GM18499 (cell line): ENCODE results near the gene PREX1.
"Not testable (repeated sequence)": the region's sequence is repeated elsewhere in the genome, so short reads cannot be mapped to it uniquely, and the experiment has no call there.

Source experiments
- ATAC-seq: cut with Tn5 transposase; IDR thresholded peaks from one replicate; pipeline ENCODE4 v1.9.1; 2021; ENCODE audit warnings: moderate number of reproducible peaks; ENCODE audit not compliant: insufficient read depth, unreplicated experiment

PREX1 gene, protein sequence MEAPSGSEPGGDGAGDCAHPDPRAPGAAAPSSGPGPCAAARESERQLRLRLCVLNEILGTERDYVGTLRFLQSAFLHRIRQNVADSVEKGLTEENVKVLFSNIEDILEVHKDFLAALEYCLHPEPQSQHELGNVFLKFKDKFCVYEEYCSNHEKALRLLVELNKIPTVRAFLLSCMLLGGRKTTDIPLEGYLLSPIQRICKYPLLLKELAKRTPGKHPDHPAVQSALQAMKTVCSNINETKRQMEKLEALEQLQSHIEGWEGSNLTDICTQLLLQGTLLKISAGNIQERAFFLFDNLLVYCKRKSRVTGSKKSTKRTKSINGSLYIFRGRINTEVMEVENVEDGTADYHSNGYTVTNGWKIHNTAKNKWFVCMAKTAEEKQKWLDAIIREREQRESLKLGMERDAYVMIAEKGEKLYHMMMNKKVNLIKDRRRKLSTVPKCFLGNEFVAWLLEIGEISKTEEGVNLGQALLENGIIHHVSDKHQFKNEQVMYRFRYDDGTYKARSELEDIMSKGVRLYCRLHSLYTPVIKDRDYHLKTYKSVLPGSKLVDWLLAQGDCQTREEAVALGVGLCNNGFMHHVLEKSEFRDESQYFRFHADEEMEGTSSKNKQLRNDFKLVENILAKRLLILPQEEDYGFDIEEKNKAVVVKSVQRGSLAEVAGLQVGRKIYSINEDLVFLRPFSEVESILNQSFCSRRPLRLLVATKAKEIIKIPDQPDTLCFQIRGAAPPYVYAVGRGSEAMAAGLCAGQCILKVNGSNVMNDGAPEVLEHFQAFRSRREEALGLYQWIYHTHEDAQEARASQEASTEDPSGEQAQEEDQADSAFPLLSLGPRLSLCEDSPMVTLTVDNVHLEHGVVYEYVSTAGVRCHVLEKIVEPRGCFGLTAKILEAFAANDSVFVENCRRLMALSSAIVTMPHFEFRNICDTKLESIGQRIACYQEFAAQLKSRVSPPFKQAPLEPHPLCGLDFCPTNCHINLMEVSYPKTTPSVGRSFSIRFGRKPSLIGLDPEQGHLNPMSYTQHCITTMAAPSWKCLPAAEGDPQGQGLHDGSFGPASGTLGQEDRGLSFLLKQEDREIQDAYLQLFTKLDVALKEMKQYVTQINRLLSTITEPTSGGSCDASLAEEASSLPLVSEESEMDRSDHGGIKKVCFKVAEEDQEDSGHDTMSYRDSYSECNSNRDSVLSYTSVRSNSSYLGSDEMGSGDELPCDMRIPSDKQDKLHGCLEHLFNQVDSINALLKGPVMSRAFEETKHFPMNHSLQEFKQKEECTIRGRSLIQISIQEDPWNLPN (N-terminal part only)

GRCh38 chr20:48827855-48828733, at the start of gene PREX1:
Gene PREX1 (minus strand): TSS chr20:48827999. CDS start chr20:48827860, 139 bp downstream.
- no peak for ATAC-seq

- ATAC-seq, result no peak
Observed at GRCh38 chr20:48877304-48877703, 49.5 kb upstream of the PREX1 start.

- no peak for ATAC-seq
Observed at GRCh38 chr20:48875914-48876240, 48.1 kb upstream of the PREX1 start.

DNA sequence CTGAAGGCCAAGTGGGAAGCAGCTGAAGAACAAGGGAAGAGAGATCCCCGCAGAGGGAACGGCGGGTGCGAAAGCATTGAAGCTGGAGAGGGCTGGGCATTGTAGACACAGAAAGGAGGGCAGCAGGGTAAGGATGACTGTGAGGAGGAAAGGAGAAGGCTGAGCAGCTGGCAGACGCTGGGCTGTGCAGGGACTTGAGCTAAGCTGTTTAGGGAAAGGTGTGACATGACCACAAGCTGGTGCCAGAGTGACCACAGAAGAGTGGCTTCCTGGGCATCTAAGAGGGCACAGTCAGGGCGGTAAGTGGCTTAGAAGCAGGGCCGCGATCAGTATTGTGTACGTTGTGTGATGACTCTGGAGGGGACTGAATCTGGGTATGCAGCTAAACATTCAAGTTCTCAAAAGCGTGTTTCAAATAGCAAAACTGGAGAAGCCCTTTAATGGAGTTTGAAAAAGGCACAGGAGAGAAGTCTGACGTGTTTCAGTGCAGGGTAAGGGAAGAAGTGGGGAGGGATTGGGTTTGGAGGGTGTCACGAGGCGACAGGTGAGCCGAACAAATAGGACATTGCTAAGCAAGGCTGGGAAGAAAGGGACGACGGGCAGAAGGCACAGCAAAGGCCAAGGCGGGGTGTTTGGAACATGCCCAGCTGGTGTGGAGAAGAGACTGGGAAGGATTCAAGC, 47.6 kb upstream of the PREX1 start:
- no peak for ATAC-seq

DNA sequence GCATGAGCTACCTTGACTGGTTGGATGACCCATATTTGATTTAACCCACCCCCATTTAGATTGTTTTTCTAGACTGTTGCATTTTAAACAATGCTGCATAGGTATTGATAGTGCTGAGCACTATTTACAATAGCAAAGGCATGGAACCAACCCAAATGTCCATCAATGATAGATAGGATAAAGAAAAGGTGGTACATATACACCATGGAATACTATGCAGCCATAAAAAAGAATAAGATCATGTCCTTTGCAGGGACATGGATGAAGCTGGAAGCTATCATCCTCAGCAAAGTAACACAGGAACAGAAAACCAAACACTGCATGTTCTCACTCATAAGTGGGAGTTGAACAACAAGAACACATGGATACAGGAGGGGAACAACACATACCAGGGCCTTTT, 41.6 kb upstream of the PREX1 start:
- ATAC-seq, result not testable (repeated sequence)

- ATAC-seq, result no peak
Observed at GRCh38 chr20:48866936-48867335, 39.1 kb upstream of the PREX1 start.

GRCh38 chr20:48864738-48865318, 37.0 kb upstream of the PREX1 start:
- ATAC-seq, result no peak

DNA sequence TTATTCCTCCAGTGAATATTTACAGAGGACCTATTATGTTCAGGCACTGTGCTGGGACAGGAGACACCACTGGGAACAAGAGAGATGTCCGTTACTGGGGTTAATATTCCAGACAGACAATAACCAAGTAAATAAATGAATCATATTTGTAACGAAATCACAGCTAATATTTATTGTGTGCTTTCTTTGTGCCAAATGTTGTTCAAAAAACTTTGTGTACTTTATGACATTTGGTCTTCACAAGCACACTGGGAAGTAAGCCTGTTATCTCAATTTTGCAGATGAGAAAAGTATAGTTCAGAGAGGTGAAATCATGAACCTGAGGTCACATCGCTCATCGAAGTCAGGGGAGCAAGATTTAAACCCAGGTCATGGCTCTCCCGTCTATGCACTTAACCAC, 36.5 kb upstream of the PREX1 start:
- ATAC-seq, result no peak

- no peak for ATAC-seq
Observed at GRCh38 chr20:48862279-48862678, 34.5 kb upstream of the PREX1 start.

GRCh38 chr20:48861444-48861843, 33.6 kb upstream of the PREX1 start:
- ATAC-seq, result no peak

GRCh38 chr20:48858075-48858790, 30.4 kb upstream of the PREX1 start:
- no peak for ATAC-seq

DNA sequence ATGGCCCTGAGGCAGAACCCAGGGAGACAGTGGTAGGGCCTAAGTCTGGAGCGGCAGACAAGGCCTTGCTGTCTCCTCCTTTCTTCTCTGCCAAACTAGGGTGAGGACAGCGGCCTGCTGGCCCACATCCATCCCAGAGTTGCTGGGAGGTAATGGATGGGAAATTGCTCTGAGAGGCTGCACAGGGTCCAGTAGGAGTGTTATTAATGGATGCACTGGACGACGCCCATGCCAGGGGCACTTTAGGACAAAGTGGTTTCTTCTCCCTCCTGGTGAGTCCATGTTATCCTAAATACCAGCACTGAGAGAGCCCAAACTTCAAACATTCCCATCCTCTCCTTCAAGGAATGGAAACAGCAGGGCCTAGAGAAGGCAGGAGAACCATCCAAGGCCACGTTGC, 28.3 kb upstream of the PREX1 start:
- ATAC-seq, result no peak

DNA sequence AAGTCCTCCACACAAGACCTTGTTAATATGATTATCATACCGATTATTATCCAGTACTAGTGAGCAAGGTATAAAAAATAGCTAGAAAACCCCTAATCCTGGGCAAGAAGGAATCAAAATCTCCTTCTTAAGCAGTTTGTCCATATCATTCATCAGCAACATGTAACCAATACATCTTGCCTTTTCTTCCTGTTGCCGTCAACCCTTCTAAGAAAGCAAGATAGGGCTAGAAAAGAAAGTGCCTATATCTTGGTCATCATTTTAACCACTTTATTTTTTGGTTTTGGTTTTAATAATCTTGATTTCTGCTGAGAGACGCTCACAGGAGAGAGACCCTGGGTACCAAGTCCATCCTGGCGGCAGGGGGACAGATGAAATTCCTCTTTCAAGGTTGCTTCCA, 27.2 kb upstream of the PREX1 start:
- ATAC-seq, result no peak

DNA sequence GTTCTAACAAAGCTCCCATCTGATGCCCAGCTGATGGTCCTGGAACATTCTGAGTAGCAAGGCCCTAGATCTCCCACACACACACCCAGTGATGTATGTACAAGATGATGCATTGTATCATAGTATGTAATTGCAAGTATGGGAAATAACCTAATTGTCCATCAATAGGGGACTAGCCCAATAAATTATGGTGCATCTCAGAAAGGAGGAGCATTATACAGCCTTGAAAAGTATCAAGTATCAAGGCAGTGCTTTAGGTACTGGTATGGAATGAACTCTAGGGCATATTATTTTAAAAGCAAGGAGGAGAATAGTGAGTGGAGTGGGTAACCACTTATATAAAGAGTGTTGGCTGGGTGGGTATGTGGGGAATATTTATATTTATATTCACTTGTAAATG, 24.8 kb upstream of the PREX1 start:
- no peak for ATAC-seq

DNA sequence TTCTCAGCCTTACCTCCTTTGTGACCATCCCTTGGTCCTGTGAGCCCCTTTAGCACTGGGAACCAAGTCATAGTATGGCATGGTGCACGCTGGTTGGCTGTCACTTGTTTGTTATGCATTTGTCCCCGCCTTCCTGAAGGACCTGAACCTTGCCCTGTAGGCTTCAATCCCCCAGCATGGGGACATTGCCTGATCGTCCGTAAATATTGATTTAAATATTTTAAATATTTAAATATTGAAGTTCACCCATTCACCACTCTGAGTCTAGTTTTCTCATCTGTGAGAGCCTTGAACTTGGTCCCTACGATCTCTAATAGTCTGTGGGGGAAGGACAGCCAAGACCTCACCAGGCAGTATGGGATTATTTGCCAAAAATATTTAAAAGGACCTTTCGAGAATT, 23.8 kb upstream of the PREX1 start:
- ATAC-seq, result no peak

GRCh38 chr20:48850977-48851299, 23.1 kb upstream of the PREX1 start:
- no peak for ATAC-seq

GRCh38 chr20:48850257-48850976, 22.6 kb upstream of the PREX1 start:
- no peak for ATAC-seq

- no peak for ATAC-seq
Observed at GRCh38 chr20:48849779-48850178, 22.0 kb upstream of the PREX1 start.
